Thymus (tissue), 11 donors: Measurements from ENCODE around the gene TBXAS1. TPM values are rescaled to one million over a fixed set of nuclear protein-coding genes. Genes with fewer than 3 reads are reported as not detected.
A peak's percentile ranks its signal among the peaks of the same experiment; 100 is the strongest.
"Not testable (repeated sequence)": the region's sequence is repeated elsewhere in the genome, so short reads cannot be mapped to it uniquely, and the experiment has no call there.

Source experiments
- DNase-seq, 9 donors: peaks; one replicate each; pipeline ENCODE4 v3.0.0-alpha.2; 2013; ENCODE audit warnings: low spot score in 9 of 9, low read depth in 6 of 9, missing footprints in 1 of 9
- H3K27ac ChIP-seq, 2 donors: one replicate each; pipeline ENCODE4 v1.5.1; 2013; ENCODE audit warnings: control low read depth in 1 of 2, low read depth in 1 of 2, low read length in 1 of 2, mild to moderate bottlenecking in 1 of 2, moderate library complexity in 1 of 2
- H3K27me3 ChIP-seq, 2 donors: one replicate each; pipeline ENCODE4 v1.5.1; 2013; ENCODE audit warnings: low read length in 1 of 2; ENCODE audit not compliant: control insufficient read depth in 2 of 2, insufficient read depth in 1 of 2
- H3K36me3 ChIP-seq, 2 donors: one replicate each; pipeline ENCODE4 v1.5.1; 2013; ENCODE audit warnings: low read length in 1 of 2, mild to moderate bottlenecking in 1 of 2, moderate library complexity in 1 of 2; ENCODE audit not compliant: control insufficient read depth in 2 of 2, insufficient read depth in 2 of 2
- H3K4me1 ChIP-seq, 2 donors: one replicate each; pipeline ENCODE4 v1.5.1; 2013; ENCODE audit warnings: low read length in 2 of 2; ENCODE audit not compliant: control insufficient read depth in 2 of 2, insufficient read depth in 2 of 2
- H3K4me3 ChIP-seq, 2 donors: one replicate each; pipeline ENCODE4 v1.5.1; 2013; ENCODE audit warnings: low read length in 2 of 2, control low read depth in 1 of 2, mild to moderate bottlenecking in 1 of 2
- H3K9me3 ChIP-seq, 2 donors: one replicate each; pipeline ENCODE4 v1.5.1; 2013; ENCODE audit warnings: low read length in 1 of 2, mild to moderate bottlenecking in 1 of 2; ENCODE audit not compliant: control insufficient read depth in 2 of 2, insufficient read depth in 1 of 2
- WGBS: extraction: QIAGEN DNeasy Blood & Tissue Kit; methylation state at CpG from one replicate; pipeline ENCODE4 v1.1.7; 2013; 5-methylcytosine and 5-hydroxymethylcytosine counted together
- polyA plus RNA-seq: library from polyadenylated mRNA; stranded (reverse); fragments of 200-250 nt; gene quantifications from one replicate; pipeline ENCODE4 v1.2.3, GENCODE V29; 2013
- total RNA-seq: library from RNA; stranded (reverse); fragments of 120-200 nt; gene quantifications from one replicate; pipeline ENCODE4 v1.2.4, GENCODE V29; 2013
- donor health status: healthy.

The TBXAS1 gene
- total and polyA plus RNA-seq, 2 donors = 15.3 to 16.3 TPM

GRCh38 chr7:139830782-139831501 lies 1.9 kb downstream of the TBXAS1 start:
- Histone ChIP-seq H3K4me1 (peaks cover 3 to 31% of the 10 kb centered on the region in 2 donors), H3K27me3 (no peaks in the 10 kb centered on the region), H3K9me3 (peaks cover 0 to 6% of the 10 kb centered on the region in 2 donors), H3K4me3 (peak overlapping the region; percentile 34 to 51), H3K36me3 (no peaks in the 10 kb centered on the region), H3K27ac (no peak overlapping the region)
- DNase-seq = peak in 1 of 9 donors; percentile 20
- 90% methylated on average over 3 of the region's 3 CpGs for WGBS

- not testable (repeated sequence) for H3K27ac ChIP-seq, H3K4me3 ChIP-seq, DNase-seq, H3K27me3 ChIP-seq, H3K9me3 ChIP-seq, H3K36me3 ChIP-seq
- peaks cover 0 to 11% of the 10 kb centered on the region in 2 donors for H3K4me1 ChIP-seq
- WGBS = 96% methylated on average over 1 of the region's 1 CpG
Measured at GRCh38 chr7:139835848-139836247, 6.8 kb downstream of the TBXAS1 start.

GRCh38 chr7:139837291-139837690 lies 8.2 kb downstream of the TBXAS1 start:
- H3K27ac ChIP-seq, H3K4me3 ChIP-seq, H3K9me3 ChIP-seq, H3K36me3 ChIP-seq, DNase-seq, H3K4me1 ChIP-seq, H3K27me3 ChIP-seq: not testable (repeated sequence)
- 86% methylated on average over 4 of the region's 4 CpGs for WGBS

GRCh38 chr7:139838276-139838675 lies 9.2 kb downstream of the TBXAS1 start:
- H3K36me3 ChIP-seq = no peaks in the 10 kb centered on the region
- H3K4me3 ChIP-seq = no peak overlapping the region
- no peak for DNase-seq
- H3K27me3 ChIP-seq = no peaks in the 10 kb centered on the region
- no peak overlapping the region for H3K27ac ChIP-seq
- H3K9me3 ChIP-seq = peaks cover 0 to 2% of the 10 kb centered on the region in 2 donors
- WGBS = 99% methylated on average over 1 of the region's 1 CpG
- peaks cover 0 to 13% of the 10 kb centered on the region in 2 donors for H3K4me1 ChIP-seq

GRCh38 chr7:139838876-139839275 lies 9.8 kb downstream of the TBXAS1 start:
- Histone ChIP-seq H3K27me3 (no peaks in the 10 kb centered on the region), H3K27ac (no peak overlapping the region), H3K4me1 (peaks cover 0 to 13% of the 10 kb centered on the region in 2 donors), H3K4me3 (no peak overlapping the region), H3K9me3 (no peaks in the 10 kb centered on the region), H3K36me3 (no peaks in the 10 kb centered on the region)
- 97% methylated on average over 6 of the region's 6 CpGs for WGBS
- DNase-seq = no peak

GRCh38 chr7:139840776-139841175 lies 11.7 kb downstream of the TBXAS1 start:
- peaks cover 0 to 13% of the 10 kb centered on the region in 2 donors for H3K4me1 ChIP-seq
- H3K4me3 ChIP-seq = no peak overlapping the region
- no peak overlapping the region for H3K27ac ChIP-seq
- H3K36me3 ChIP-seq = no peaks in the 10 kb centered on the region
- H3K9me3 ChIP-seq = no peaks in the 10 kb centered on the region
- DNase-seq = no peak
- 98% methylated on average over 13 of the region's 13 CpGs for WGBS
- H3K27me3 ChIP-seq = no peaks in the 10 kb centered on the region

- no peak overlapping the region for H3K27ac ChIP-seq
- 83% methylated on average over 15 of the region's 15 CpGs for WGBS
- no peak for DNase-seq
Measured at GRCh38 chr7:139842401-139843210, 13.5 kb downstream of the TBXAS1 start.

GRCh38 chr7:139843211-139843537 lies 14.1 kb downstream of the TBXAS1 start:
- H3K27ac ChIP-seq, H3K9me3 ChIP-seq, H3K36me3 ChIP-seq, H3K4me3 ChIP-seq, H3K27me3 ChIP-seq, DNase-seq: not testable (repeated sequence)
- WGBS = 99% methylated on average over 4 of the region's 4 CpGs
- peaks cover 0 to 11% of the 10 kb centered on the region in 2 donors for H3K4me1 ChIP-seq

More at GRCh38 chr7:139842401-139843210, 13.5 kb downstream of the TBXAS1 start:
- Histone ChIP-seq H3K27me3 (no peaks in the 10 kb centered on the region), H3K4me1 (peaks cover 0 to 13% of the 10 kb centered on the region in 2 donors), H3K36me3 (no peaks in the 10 kb centered on the region), H3K9me3 (no peaks in the 10 kb centered on the region), H3K4me3 (no peak overlapping the region)

- Histone ChIP-seq H3K36me3 (no peaks in the 10 kb centered on the region), H3K9me3 (no peaks in the 10 kb centered on the region), H3K27ac (no peak overlapping the region), H3K27me3 (no peaks in the 10 kb centered on the region), H3K4me3 (no peak overlapping the region), H3K4me1 (peaks cover 0 to 11% of the 10 kb centered on the region in 2 donors)
- DNase-seq = no peak
- 98% methylated on average over 4 of the region's 4 CpGs for WGBS
Measured at GRCh38 chr7:139844779-139845442, 15.8 kb downstream of the TBXAS1 start.
